Activated naive CD4-positive, alpha-beta T cell treated with anti-CD3 and anti-CD28 coated beads, Interleukin-2, amount 10 ng/mL, durations not matched to agents 7 days and 5 days (primary cell): Measurements from ENCODE around the gene RALB.
A peak's percentile ranks its signal among the peaks of the same experiment; 100 is the strongest.

Source experiments
- CTCF ChIA-PET: fragments of 350-600 bp; sonication (Branson Sonifier 250); formaldehyde crosslinking; loops from one replicate; lab custom pipeline; 2021; ENCODE audit warnings: antibody characterized with exemption; lab: Charles Lee
- DNase-seq: peaks from one replicate; pipeline ENCODE4 v3.0.0-alpha.2; 2020
- H3K27ac Mint-ChIP-seq: one replicate; pipeline ENCODE4 v1.8.0; 2021; ENCODE audit warnings: mild to moderate bottlenecking, moderate library complexity, mixed read lengths
- H3K27me3 Mint-ChIP-seq: one replicate; pipeline ENCODE4 v1.8.0; 2021; ENCODE audit warnings: mild to moderate bottlenecking, mixed read lengths
- H3K36me3 Mint-ChIP-seq: one replicate; pipeline ENCODE4 v1.8.0; 2021; ENCODE audit warnings: mixed read lengths
- H3K4me1 Mint-ChIP-seq: one replicate; pipeline ENCODE4 v1.8.0; 2021; ENCODE audit warnings: mixed read lengths
- H3K4me3 Mint-ChIP-seq: one replicate; pipeline ENCODE4 v1.8.0; 2021; ENCODE audit warnings: mild to moderate bottlenecking, moderate library complexity, mixed read lengths
- H3K9me3 Mint-ChIP-seq: one replicate; pipeline ENCODE4 v1.8.0; 2021; ENCODE audit warnings: mixed read lengths

RALB gene

DNA sequence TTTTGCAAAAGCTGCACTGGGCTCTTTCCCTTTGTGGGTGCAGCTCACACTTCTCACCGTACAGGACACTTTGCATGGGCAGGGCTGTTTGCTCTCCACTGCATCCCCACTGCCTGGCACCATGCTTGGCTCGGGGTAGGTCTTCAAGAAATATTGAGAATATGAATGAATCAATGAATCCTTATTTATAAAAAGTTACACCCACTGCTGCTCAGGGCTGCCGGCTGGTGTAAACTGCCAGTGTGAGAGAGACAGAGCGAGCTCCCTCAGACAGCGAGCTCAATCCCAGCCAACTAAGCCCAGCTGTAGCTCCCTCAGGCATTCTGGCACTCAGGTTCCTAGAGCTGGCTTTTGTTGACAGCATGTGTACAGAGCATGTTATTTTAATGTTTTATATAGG lies 32.9 kb upstream of the RALB start:
- Mint-ChIP-seq H3K9me3 (peaks cover 12% of the 10 kb centered on the region), H3K27me3 (no peaks in the 10 kb centered on the region), H3K36me3 (peaks cover 58% of the 10 kb centered on the region), H3K27ac (no peak overlapping the region), H3K4me3 (no peak overlapping the region), H3K4me1 (peaks cover 40% of the 10 kb centered on the region)
- CTCF ChIA-PET = interaction anchor here (1.5 to 1.6 kb wide), 2 partner anchors 14 to 38 kb away, joined by 4 to 5 read pairs; no protein-coding TSS in a partner anchor
- no peak for DNase-seq

GRCh38 chr2:120220756-120221155 lies 31.9 kb upstream of the RALB start:
- peaks cover 49% of the 10 kb centered on the region for H3K4me1 Mint-ChIP-seq
- peaks cover 63% of the 10 kb centered on the region for H3K36me3 Mint-ChIP-seq
- no peak overlapping the region for H3K27ac Mint-ChIP-seq
- DNase-seq = no peak
- peaks cover 12% of the 10 kb centered on the region for H3K9me3 Mint-ChIP-seq
- CTCF ChIA-PET = interaction anchor here (1.1 to 1.5 kb wide), 2 partner anchors 39 to 46 kb away, joined by 4 read pairs; no protein-coding TSS in a partner anchor
- H3K4me3 Mint-ChIP-seq = no peak overlapping the region
- no peaks in the 10 kb centered on the region for H3K27me3 Mint-ChIP-seq

- Mint-ChIP-seq H3K4me3 (peak overlapping the region; percentile 15), H3K27me3 (no peaks in the 10 kb centered on the region), H3K27ac (peak overlapping the region; percentile 88), H3K9me3 (peaks cover 8% of the 10 kb centered on the region), H3K4me1 (peaks cover 56% of the 10 kb centered on the region), H3K36me3 (peaks cover 65% of the 10 kb centered on the region)
- CTCF ChIA-PET = interaction anchor here (1.1 to 2.7 kb wide), 2 partner anchors 15 to 47 kb away, joined by 4 to 8 read pairs; no protein-coding TSS in a partner anchor
- no peak for DNase-seq
Observed at GRCh38 chr2:120221616-120222015, 31.0 kb upstream of the RALB start.

DNA sequence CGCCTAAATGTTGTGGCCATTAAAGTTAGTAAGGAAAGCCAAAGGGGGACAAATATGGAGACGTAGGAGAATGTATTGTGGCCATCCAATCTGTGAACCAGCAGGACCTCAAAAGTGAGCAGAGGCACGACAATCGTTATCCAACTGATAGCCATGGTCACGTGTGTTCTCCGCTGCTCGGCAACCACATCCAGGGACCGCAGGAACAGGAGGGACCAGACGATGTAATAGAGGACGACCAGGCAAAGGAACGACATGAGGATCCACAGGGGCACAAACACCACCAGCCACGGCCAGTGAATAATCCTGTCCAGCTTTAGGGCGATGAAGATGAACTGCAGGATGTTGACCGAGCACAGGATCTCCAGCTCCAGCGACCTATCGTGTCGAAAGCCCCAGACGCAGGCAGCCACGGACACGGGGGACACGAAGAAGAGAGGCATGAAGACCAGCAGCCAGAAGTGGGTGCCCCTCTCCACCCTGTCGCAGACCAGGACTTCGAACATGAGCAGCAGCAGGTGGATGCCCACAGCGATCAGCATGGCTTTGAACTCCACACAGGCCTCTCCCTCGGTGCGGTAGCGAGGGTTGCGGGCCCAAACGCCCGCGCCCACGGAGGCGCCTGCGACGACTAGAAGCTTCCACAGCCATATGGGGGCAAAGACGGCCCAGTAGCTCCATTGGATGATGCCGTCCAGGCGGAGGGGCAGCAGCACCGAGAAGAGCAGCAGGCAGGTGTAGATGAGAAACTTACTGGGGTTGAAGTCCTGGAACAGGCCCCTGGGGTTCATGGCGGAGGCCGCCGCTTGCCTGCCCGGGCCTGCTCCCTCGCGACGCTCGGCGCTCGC lies 30.2 kb upstream of the RALB start:
- Mint-ChIP-seq H3K9me3 (peaks cover 5% of the 10 kb centered on the region), H3K4me1 (peaks cover 64% of the 10 kb centered on the region), H3K4me3 (peak overlapping the region; percentile 69), H3K36me3 (peaks cover 66% of the 10 kb centered on the region), H3K27ac (peak overlapping the region; percentile 88), H3K27me3 (no peaks in the 10 kb centered on the region)
- no peak for DNase-seq
- CTCF ChIA-PET = interaction anchor here (1.1 to 2.7 kb wide), 3 partner anchors 16 to 90 kb away, joined by 4 to 8 read pairs (median 5); no protein-coding TSS in a partner anchor

GRCh38 chr2:120223034-120223912 lies 29.4 kb upstream of the RALB start, which contains the start of gene TMEM185B:
TSS of gene TMEM185B (minus strand) at chr2:120223400. CDS start at chr2:120222976, 424 bp downstream.
- H3K4me1 Mint-ChIP-seq = peaks cover 73% of the 10 kb centered on the region
- CTCF ChIA-PET = interaction anchor here (1.1 to 2.7 kb wide), 2 partner anchors 17 to 89 kb away, joined by 5 to 8 read pairs; no protein-coding TSS in a partner anchor
- peak within 1 kb of the TSS; percentile 81 for H3K4me3 Mint-ChIP-seq
- DNase-seq = peak; percentile 92
- H3K9me3 Mint-ChIP-seq = peaks cover 5% of the 10 kb centered on the region
- H3K36me3 Mint-ChIP-seq = peaks cover 67% of the 10 kb centered on the region
- no peaks in the 10 kb centered on the region for H3K27me3 Mint-ChIP-seq
- H3K27ac Mint-ChIP-seq = peak within 1 kb of the TSS; percentile 92

DNA sequence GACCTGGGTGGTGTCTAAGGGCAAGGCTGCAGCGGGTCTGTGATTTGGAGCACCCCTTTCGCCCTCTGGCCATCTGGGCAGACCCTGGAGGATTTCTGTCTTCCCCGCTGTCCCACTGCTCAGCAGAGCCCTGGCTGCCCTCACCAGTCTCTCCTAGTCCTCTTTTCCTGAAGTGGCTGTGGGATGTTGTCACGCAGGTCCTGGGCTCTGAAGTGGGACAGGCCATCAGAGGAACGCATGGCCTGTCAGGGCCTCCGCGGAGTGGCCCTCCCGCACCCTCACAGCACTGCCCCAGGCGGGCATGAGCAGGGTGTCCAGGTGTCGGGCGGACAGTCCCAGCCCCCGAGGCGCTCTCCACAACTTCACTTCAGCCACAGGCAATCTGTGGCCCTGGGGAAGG lies 28.4 kb upstream of the RALB start:
- Mint-ChIP-seq H3K4me3 (peak overlapping the region; percentile 81), H3K36me3 (peaks cover 68% of the 10 kb centered on the region), H3K27me3 (no peaks in the 10 kb centered on the region), H3K27ac (peak overlapping the region; percentile 92), H3K9me3 (peaks cover 5% of the 10 kb centered on the region), H3K4me1 (peaks cover 81% of the 10 kb centered on the region)
- CTCF ChIA-PET = interaction anchor here (1.7 kb wide), 1 partner anchor 89 kb away, joined by 5 read pairs; no protein-coding TSS in a partner anchor
- no peak for DNase-seq

DNA sequence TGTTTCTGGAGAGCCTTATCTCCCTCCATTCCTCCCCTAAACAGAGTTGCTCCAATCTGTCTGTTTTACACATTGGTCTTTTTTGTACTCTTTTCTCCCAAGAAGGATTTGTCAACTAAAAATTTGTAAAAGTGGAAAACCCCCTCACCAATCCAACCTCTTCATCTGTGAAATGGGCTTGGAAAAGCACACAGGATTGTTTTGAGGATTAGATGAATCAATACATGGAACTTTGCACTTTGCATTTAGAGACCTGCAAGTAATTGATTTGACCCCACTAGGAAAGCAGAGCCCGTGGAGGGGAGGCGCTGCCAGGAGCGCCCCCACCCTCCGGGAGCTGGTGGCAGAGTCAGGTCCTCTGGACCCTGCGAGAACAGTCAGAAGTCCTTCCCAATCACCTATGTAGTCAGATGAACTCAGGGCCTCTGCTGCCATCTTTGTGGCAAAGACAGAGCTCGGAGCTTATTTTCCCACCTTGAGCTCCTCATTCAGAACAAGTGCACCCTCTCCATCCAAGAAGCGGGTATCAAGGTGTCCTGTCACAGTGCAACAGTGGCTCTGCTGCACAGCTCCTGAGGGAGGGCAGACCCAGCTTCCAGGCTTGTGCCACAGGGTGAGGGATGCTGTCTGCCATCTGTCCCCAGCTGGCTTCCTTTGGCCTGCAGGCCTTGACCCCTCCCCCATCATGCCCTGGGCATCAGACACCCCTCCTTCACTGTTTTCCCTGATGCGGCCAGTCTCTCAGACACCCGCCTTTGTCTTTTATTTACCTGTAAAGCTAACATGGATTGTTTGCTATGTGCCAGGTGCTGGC lies 27.7 kb upstream of the RALB start:
- Mint-ChIP-seq H3K27ac (peak overlapping the region; percentile 62), H3K27me3 (no peaks in the 10 kb centered on the region), H3K4me1 (peaks cover 86% of the 10 kb centered on the region)

DNA sequence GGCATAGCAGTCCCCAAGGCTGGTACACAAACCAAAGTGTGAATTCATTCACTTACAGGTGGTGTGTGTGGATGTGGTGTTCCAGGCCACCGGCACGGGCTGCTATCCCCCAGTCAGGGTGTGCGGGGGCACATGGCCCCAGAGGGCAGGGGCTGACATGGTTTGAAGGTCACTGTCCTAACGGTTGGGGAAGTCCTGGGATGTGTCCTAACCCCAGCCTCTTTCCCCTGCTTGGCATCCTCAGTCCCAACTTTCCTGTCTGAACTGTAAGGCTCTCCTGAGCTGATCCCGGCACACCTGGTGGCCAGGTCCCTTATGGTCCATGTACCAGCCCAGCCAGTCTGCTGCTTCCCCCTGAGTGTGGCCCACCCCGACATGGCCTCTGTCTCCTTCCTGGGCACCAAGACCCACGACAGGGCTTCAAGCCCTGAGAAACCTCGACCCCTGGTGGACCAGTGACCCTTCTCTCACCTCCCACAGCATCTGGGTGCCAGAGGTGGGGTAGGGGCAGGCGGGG lies 27.0 kb upstream of the RALB start:
- peaks cover 5% of the 10 kb centered on the region for H3K9me3 Mint-ChIP-seq
- no peaks in the 10 kb centered on the region for H3K27me3 Mint-ChIP-seq
- CTCF ChIA-PET = interaction anchor here (1.1 to 1.7 kb wide), 2 partner anchors 8 to 87 kb away, joined by 3 to 5 read pairs; no protein-coding TSS in a partner anchor
- no peak overlapping the region for H3K4me3 Mint-ChIP-seq
- peaks cover 87% of the 10 kb centered on the region for H3K4me1 Mint-ChIP-seq
- peak overlapping the region; percentile 62 for H3K27ac Mint-ChIP-seq
- DNase-seq = no peak
- peaks cover 66% of the 10 kb centered on the region for H3K36me3 Mint-ChIP-seq

More for the DNA sequence above, 27.7 kb upstream of the RALB start:
- DNase-seq = no peak
- H3K36me3 Mint-ChIP-seq = peaks cover 68% of the 10 kb centered on the region
- H3K9me3 Mint-ChIP-seq = peaks cover 5% of the 10 kb centered on the region
- CTCF ChIA-PET = interaction anchor here (1.1 to 1.7 kb wide), 2 partner anchors 9 to 88 kb away, joined by 3 to 5 read pairs; no protein-coding TSS in a partner anchor
- H3K4me3 Mint-ChIP-seq = peak overlapping the region; percentile 81

- CTCF ChIA-PET = interaction anchor here (7.7 kb wide), 1 partner anchor 87 kb away, joined by 68 read pairs; no protein-coding TSS in a partner anchor
- Mint-ChIP-seq H3K27ac (peak overlapping the region; percentile 49), H3K27me3 (no peaks in the 10 kb centered on the region), H3K4me1 (peaks cover 85% of the 10 kb centered on the region), H3K9me3 (peaks cover 5% of the 10 kb centered on the region), H3K4me3 (no peak overlapping the region), H3K36me3 (peaks cover 66% of the 10 kb centered on the region)
- no peak for DNase-seq
Observed at GRCh38 chr2:120226316-120226715, 26.3 kb upstream of the RALB start.

GRCh38 chr2:120227111-120227991 lies 25.3 kb upstream of the RALB start:
- Mint-ChIP-seq H3K27ac (peak overlapping the region; percentile 42), H3K36me3 (peaks cover 62% of the 10 kb centered on the region), H3K27me3 (no peaks in the 10 kb centered on the region), H3K4me3 (no peak overlapping the region), H3K4me1 (peaks cover 74% of the 10 kb centered on the region), H3K9me3 (peaks cover 1% of the 10 kb centered on the region)
- CTCF ChIA-PET = interaction anchor here (0.9 to 7.7 kb wide), 4 partner anchors 22 to 86 kb away, joined by 3 to 68 read pairs (median 3); partner anchors contain the start of gene RALB
- peak; percentile 12 for DNase-seq

DNA sequence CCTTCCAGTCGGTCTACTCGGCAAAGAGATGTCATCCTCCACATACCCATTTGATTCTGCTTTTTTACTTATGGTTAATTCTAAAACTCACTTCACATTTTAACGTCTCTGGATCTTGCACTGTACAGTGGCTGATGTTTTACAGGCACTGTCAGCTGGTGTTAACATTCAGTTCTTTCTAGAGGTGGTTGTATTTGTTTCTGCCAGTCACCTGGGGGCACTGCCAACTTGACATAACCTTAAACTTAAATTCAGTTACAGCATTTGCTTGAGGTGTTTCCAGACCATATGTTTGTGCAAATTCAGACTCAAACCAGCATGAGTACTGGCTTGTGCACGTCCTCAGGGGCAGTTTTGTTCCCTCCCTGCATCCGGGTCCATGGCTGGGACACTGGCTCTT lies 24.1 kb upstream of the RALB start:
- Mint-ChIP-seq H3K27ac (peak overlapping the region; percentile 42), H3K4me3 (peak overlapping the region; percentile 97), H3K36me3 (peaks cover 61% of the 10 kb centered on the region), H3K9me3 (no peaks in the 10 kb centered on the region), H3K27me3 (no peaks in the 10 kb centered on the region), H3K4me1 (peaks cover 82% of the 10 kb centered on the region)
- CTCF ChIA-PET = interaction anchor here (0.8 to 7.7 kb wide), 3 partner anchors 21 to 84 kb away, joined by 3 to 68 read pairs (median 3); partner anchors contain the start of gene RALB
- DNase-seq = peak; percentile 39

GRCh38 chr2:120229341-120229740 lies 23.3 kb upstream of the RALB start:
- H3K4me1 Mint-ChIP-seq = peaks cover 80% of the 10 kb centered on the region
- peak overlapping the region; percentile 97 for H3K4me3 Mint-ChIP-seq
- H3K27ac Mint-ChIP-seq = no peak overlapping the region

More at GRCh38 chr2:120229341-120229740, 23.3 kb upstream of the RALB start:
- CTCF ChIA-PET = interaction anchor here (2.2 to 7.7 kb wide), 2 partner anchors 25 to 84 kb away, joined by 5 to 68 read pairs; no protein-coding TSS in a partner anchor
- Mint-ChIP-seq H3K27me3 (no peaks in the 10 kb centered on the region), H3K36me3 (peaks cover 61% of the 10 kb centered on the region), H3K9me3 (no peaks in the 10 kb centered on the region)
- peak; percentile 3 for DNase-seq
